Osteocyte (in vitro differentiated cells): ENCODE measurements around the gene WDHD1. TPM values are rescaled to one million over a fixed set of nuclear protein-coding genes. Genes with fewer than 3 reads are reported as not detected.
A peak's percentile ranks its signal among the peaks of the same experiment; 100 is the strongest.

Experiments used
- DNase-seq: peaks from one replicate; pipeline ENCODE4 v3.0.0; 2021; ENCODE audit warnings: mixed read lengths; ENCODE audit not compliant: unreplicated experiment; ENCODE audit errors: extremely low spot score
- H3K27ac Mint-ChIP-seq: one replicate; pipeline ENCODE4 v1.8.0; 2021; ENCODE audit warnings: mild to moderate bottlenecking, mixed read lengths; ENCODE audit not compliant: unreplicated experiment
- H3K27me3 Mint-ChIP-seq: one replicate; pipeline ENCODE4 v1.8.0; 2021; ENCODE audit warnings: mixed read lengths; ENCODE audit not compliant: unreplicated experiment
- H3K36me3 Mint-ChIP-seq: one replicate; pipeline ENCODE4 v1.8.0; 2021; ENCODE audit warnings: mixed read lengths; ENCODE audit not compliant: unreplicated experiment
- H3K4me1 Mint-ChIP-seq: one replicate; pipeline ENCODE4 v1.8.0; 2021; ENCODE audit warnings: mixed read lengths; ENCODE audit not compliant: unreplicated experiment
- H3K4me3 Mint-ChIP-seq: one replicate; pipeline ENCODE4 v1.8.0; 2021; ENCODE audit warnings: mild to moderate bottlenecking, moderate library complexity, mixed read lengths; ENCODE audit not compliant: unreplicated experiment
- H3K9me3 Mint-ChIP-seq: one replicate; pipeline ENCODE4 v1.8.0; 2021; ENCODE audit warnings: mixed read lengths; ENCODE audit not compliant: unreplicated experiment
- CTCF ChIP-seq: fragments of 200-600 bp; sonication (generic); IDR thresholded peaks from 2 replicates; pipeline ENCODE4 v1.5.0; 2021; ENCODE audit warnings: antibody characterized with exemption, mild to moderate bottlenecking, moderate library complexity
- total RNA-seq: library from RNA; stranded (reverse); gene quantifications from 2 replicates; pipeline ENCODE4 v1.2.1, GENCODE V29; 2021

WDHD1 gene
- total RNA-seq, 1 donor from 2014 or later: 7.0 TPM

GRCh38 chr14:55062517-55063351, 35.8 kb upstream of the WDHD1 start:
- no peaks in the 10 kb centered on the region for H3K27me3 Mint-ChIP-seq
- H3K27ac Mint-ChIP-seq: peak overlapping the region; percentile 47
- TF ChIP-seq CTCF: no peak
- peaks cover 15% of the 10 kb centered on the region for H3K4me1 Mint-ChIP-seq
- H3K4me3 Mint-ChIP-seq: no peak overlapping the region
- DNase-seq: no peak
- peaks cover 56% of the 10 kb centered on the region for H3K36me3 Mint-ChIP-seq
- H3K9me3 Mint-ChIP-seq: no peaks in the 10 kb centered on the region

- H3K9me3 Mint-ChIP-seq: no peaks in the 10 kb centered on the region
- H3K27me3 Mint-ChIP-seq: no peaks in the 10 kb centered on the region
- no peak overlapping the region for H3K27ac Mint-ChIP-seq
- DNase-seq: no peak
- peaks cover 13% of the 10 kb centered on the region for H3K4me1 Mint-ChIP-seq
- H3K36me3 Mint-ChIP-seq: peaks cover 37% of the 10 kb centered on the region
- no peak overlapping the region for H3K4me3 Mint-ChIP-seq
- no peak for TF ChIP-seq CTCF
These were observed 32.4 kb upstream of the WDHD1 start for GRCh38 chr14:55059333-55059732.

GRCh38 chr14:55057919-55058318, 31.0 kb upstream of the WDHD1 start:
- no peak overlapping the region for H3K27ac Mint-ChIP-seq
- peaks cover 35% of the 10 kb centered on the region for H3K36me3 Mint-ChIP-seq
- no peaks in the 10 kb centered on the region for H3K9me3 Mint-ChIP-seq
- peaks cover 18% of the 10 kb centered on the region for H3K4me1 Mint-ChIP-seq
- no peak for DNase-seq
- TF ChIP-seq CTCF: no peak
- H3K4me3 Mint-ChIP-seq: no peak overlapping the region
- no peaks in the 10 kb centered on the region for H3K27me3 Mint-ChIP-seq

- no peak for DNase-seq
- Mint-ChIP-seq H3K27me3 (no peaks in the 10 kb centered on the region), H3K9me3 (no peaks in the 10 kb centered on the region), H3K36me3 (peaks cover 22% of the 10 kb centered on the region), H3K27ac (no peak overlapping the region), H3K4me1 (peaks cover 31% of the 10 kb centered on the region), H3K4me3 (no peak overlapping the region)
- TF ChIP-seq CTCF: no peak
These were observed 27.2 kb upstream of the WDHD1 start for GRCh38 chr14:55054098-55054497.

- Mint-ChIP-seq H3K9me3 (no peaks in the 10 kb centered on the region), H3K27me3 (no peaks in the 10 kb centered on the region), H3K36me3 (peaks cover 22% of the 10 kb centered on the region), H3K4me3 (peak overlapping the region; percentile 90), H3K4me1 (peaks cover 31% of the 10 kb centered on the region), H3K27ac (peak overlapping the region; percentile 98)
- DNase-seq: no peak
- no peak for TF ChIP-seq CTCF
These were observed 26.6 kb upstream of the WDHD1 start for GRCh38 chr14:55053500-55053899.
